ENCODE measurements around the gene VPS72. TPM values are rescaled to one million over a fixed set of nuclear protein-coding genes. Genes with fewer than 3 reads are reported as not detected.
A peak's percentile ranks its signal among the peaks of the same experiment; 100 is the strongest.

VPS72 gene
- total RNA-seq, 1 experiment from 2014 or later, result 103 TPM

DNA sequence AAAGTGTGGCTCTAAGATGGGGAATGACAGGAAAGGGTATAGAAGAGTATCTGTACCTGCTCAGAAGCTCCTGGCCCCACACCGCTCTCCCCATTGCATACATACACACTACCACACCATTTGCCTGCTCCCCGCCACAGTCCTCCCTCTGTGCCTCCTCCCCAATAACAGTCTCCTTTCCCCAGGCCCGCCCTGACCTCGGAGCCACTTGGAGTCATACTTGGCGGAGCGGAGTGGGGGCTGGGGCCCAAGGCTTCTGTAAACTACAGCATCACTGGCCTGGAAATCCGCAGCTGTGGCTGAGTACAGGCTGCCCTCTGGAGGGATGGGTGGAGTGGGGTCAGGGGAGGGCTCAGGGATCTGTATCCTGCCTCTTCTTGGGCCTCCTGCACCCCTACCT lies 52.2 kb downstream of the VPS72 start:
- Mint-ChIP-seq H3K9me3 (no peaks in the 10 kb centered on the region; the same call in 1 of the 2 replicates), H3K4me1 (peaks cover 4% of the 10 kb centered on the region), H3K4me3 (no peak overlapping the region), H3K27me3 (ENCODE audit: low read depth) (peaks cover 23% of the 10 kb centered on the region), H3K36me3 (peaks cover 17% of the 10 kb centered on the region), H3K27ac (no peak overlapping the region)
- ChIA-PET POLR2A (no interaction called here), CTCF (no interaction called here)
- ATAC-seq (no peak), DNase-seq (ENCODE audit: low spot score) (no peak)
- no peak for TF ChIP-seq HMGA2 (CRISPR knock-in tag; IDR thresholded peaks at IDR 0.05)
- TF ChIP-seq NFATC4 (CRISPR knock-in tag; IDR thresholded peaks at IDR 0.05), result no peak
- TF ChIP-seq ZNF671 (CRISPR knock-in tag; IDR thresholded peaks at IDR 0.05), result no peak
- TF ChIP-seq EMX1 (CRISPR knock-in tag; IDR thresholded peaks at IDR 0.05), result no peak
- TF ChIP-seq, protein P1, sequence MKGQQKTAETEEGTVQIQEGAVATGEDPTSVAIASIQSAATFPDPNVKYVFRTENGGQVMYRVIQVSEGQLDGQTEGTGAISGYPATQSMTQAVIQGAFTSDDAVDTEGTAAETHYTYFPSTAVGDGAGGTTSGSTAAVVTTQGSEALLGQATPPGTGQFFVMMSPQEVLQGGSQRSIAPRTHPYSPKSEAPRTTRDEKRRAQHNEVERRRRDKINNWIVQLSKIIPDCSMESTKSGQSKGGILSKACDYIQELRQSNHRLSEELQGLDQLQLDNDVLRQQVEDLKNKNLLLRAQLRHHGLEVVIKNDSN (CRISPR knock-in tag; IDR thresholded peaks at IDR 0.05), result no peak
- TF ChIP-seq ZNF219 (CRISPR knock-in tag; IDR thresholded peaks at IDR 0.05; ENCODE audit: borderline replicate concordance), result no peak
- TF ChIP-seq TEAD4 (CRISPR knock-in tag; IDR thresholded peaks at IDR 0.05), result no peak
- no peak for TF ChIP-seq RELA (CRISPR knock-in tag; IDR thresholded peaks at IDR 0.05; ENCODE audit: borderline replicate concordance)

DNA sequence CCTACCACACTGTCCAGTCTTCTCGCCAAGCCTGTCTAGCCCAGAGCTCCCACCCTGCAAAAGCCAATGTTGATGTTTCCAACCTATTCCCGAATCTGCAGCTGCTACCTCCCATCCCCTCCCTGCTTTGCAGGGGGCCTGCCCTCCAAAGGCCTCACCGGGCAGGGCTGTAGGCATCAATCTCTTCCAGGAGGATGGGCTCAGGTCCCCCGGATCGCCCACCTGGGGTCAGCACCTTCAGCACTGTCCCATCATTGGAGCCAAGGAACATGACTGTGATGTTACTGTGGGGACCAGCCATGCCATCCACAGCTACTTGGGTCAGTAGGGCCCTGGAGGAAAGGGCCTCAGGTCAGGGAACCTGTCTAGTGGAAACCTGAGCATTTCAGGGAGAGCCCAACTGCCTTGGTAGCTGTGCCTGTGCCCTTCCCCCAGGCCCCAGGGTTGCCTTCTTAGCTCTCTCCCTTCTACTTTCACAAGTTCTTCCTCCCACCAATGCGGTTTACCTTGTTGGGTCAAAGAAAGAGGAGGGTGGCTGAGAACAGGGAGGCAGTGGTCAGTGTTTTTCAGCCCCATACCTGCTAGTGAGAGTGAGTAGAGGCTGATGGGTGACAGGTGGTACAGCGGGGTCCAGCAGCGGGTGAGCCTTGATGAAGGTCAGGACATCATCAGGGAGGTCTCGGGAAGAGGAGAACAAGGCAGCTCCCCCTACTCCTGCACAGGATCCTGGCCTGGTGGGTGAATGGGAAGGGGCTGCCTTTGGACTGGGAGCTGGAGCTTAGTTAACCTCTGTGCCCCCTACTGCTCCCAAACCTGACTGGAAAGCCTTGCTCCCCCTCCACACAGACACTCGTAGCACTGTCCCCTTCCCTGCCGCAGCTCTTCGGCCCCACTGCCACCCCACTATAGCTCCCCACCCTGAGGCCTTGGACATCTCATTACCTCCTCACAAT lies 54.3 kb downstream of the VPS72 start:
- no peak overlapping the region for H3K27ac Mint-ChIP-seq
- peaks cover 3% of the 10 kb centered on the region for H3K4me1 Mint-ChIP-seq
- peaks cover 38% of the 10 kb centered on the region for H3K27me3 Mint-ChIP-seq (ENCODE audit: low read depth)
- TF ChIP-seq TEAD1 (CRISPR knock-in tag; IDR thresholded peaks at IDR 0.05) (no peak), E2F1 (CRISPR knock-in tag; IDR thresholded peaks at IDR 0.05) (no peak), ZNF263 (CRISPR knock-in tag; IDR thresholded peaks at IDR 0.05; ENCODE audit: low read depth) (no peak), MLX (CRISPR knock-in tag; IDR thresholded peaks at IDR 0.05) (no peak), JAZF1 (CRISPR knock-in tag; IDR thresholded peaks at IDR 0.05) (no peak), SOX15 (CRISPR knock-in tag; IDR thresholded peaks at IDR 0.05) (no peak), ZNF138 (CRISPR knock-in tag; conservative IDR thresholded peaks at IDR 0.05) (no peak), FOXJ3 (CRISPR knock-in tag; IDR thresholded peaks at IDR 0.05; ENCODE audit: borderline replicate concordance) (no peak), ATF3 (CRISPR knock-in tag; conservative IDR thresholded peaks at IDR 0.05) (no peak), RELA (CRISPR knock-in tag; IDR thresholded peaks at IDR 0.05; ENCODE audit: borderline replicate concordance) (no peak), ZNF416 (CRISPR knock-in tag; IDR thresholded peaks at IDR 0.05) (no peak), PRDM15 (CRISPR knock-in tag; IDR thresholded peaks at IDR 0.05) (no peak), KAT7 (CRISPR knock-in tag; IDR thresholded peaks at IDR 0.05; ENCODE audit: borderline replicate concordance) (no peak), CBFB (CRISPR knock-in tag; IDR thresholded peaks at IDR 0.05; ENCODE audit: low read depth) (no peak), ZNF512 (CRISPR knock-in tag; IDR thresholded peaks at IDR 0.05; ENCODE audit: borderline replicate concordance) (no peak)
- TF ChIP-seq, protein P2, sequence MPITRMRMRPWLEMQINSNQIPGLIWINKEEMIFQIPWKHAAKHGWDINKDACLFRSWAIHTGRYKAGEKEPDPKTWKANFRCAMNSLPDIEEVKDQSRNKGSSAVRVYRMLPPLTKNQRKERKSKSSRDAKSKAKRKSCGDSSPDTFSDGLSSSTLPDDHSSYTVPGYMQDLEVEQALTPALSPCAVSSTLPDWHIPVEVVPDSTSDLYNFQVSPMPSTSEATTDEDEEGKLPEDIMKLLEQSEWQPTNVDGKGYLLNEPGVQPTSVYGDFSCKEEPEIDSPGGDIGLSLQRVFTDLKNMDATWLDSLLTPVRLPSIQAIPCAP (CRISPR knock-in tag; IDR thresholded peaks at IDR 0.05), result no peak

More for the DNA sequence above, 54.3 kb downstream of the VPS72 start:
- Mint-ChIP-seq H3K4me3 (no peak overlapping the region), H3K9me3 (no peaks in the 10 kb centered on the region; the same call in 1 of the 2 replicates), H3K36me3 (peaks cover 17% of the 10 kb centered on the region)
- POLR2A ChIA-PET, result interaction anchor here (0.8 to 0.9 kb wide), 2 partner anchors 9 to 30 kb away, joined by 3 read pairs; partner anchors contain the start of gene LYSMD1
- DNase-seq (ENCODE audit: low spot score) (peak; percentile 32), ATAC-seq (no peak)
- CTCF ChIA-PET, result interaction anchor here (1.0 to 4.2 kb wide), 5 partner anchors 8 to 160 kb away, joined by 3 to 39 read pairs (median 4); no protein-coding TSS in a partner anchor
